GM12872 (cell line): ENCODE data around the gene SEMA6B.

Experiments used
- CTCF ChIP-seq: IDR thresholded peaks from 3 replicates; pipeline ENCODE4 v1.5.1; 2011; ENCODE audit warnings: low read depth, mild to moderate bottlenecking, low read length, moderate library complexity; ENCODE audit not compliant: insufficient read depth

The SEMA6B gene

DNA sequence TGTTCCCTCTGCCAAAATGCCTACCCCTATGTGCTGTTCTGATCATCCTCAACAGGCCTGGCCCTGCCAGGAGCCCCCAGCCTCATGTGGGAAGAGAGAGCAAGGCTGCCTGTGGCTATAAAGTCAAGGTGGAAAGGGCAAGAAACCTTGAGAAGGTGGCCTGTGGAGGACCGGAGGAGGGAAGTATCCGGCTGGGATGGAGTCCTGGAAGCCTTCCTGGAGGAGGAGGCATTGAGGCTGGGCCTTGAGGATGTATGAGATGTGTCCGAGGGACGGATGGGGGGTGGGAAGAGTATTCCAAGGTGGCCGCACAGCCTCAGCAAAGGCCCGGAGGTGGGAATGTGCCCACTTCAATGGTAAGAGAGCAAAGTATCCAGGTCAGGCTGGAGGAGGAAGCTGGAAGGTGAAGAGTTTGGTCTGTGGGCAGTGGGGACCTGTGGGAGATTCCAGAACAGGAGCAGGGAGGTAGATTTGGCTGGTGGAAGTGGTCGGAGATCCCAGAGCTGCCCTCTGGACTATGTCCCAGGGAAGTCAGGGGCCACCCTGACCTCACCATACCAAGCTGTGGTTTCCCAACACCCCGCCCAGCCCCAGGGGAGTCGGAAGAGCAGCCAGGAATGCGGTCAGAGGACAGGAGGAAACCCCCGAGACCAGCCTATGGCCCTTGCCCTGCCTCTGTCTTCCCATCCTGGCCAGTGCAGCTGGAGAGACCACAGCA, 38.2 kb downstream of the SEMA6B start:
- TF ChIP-seq CTCF = no peak

DNA sequence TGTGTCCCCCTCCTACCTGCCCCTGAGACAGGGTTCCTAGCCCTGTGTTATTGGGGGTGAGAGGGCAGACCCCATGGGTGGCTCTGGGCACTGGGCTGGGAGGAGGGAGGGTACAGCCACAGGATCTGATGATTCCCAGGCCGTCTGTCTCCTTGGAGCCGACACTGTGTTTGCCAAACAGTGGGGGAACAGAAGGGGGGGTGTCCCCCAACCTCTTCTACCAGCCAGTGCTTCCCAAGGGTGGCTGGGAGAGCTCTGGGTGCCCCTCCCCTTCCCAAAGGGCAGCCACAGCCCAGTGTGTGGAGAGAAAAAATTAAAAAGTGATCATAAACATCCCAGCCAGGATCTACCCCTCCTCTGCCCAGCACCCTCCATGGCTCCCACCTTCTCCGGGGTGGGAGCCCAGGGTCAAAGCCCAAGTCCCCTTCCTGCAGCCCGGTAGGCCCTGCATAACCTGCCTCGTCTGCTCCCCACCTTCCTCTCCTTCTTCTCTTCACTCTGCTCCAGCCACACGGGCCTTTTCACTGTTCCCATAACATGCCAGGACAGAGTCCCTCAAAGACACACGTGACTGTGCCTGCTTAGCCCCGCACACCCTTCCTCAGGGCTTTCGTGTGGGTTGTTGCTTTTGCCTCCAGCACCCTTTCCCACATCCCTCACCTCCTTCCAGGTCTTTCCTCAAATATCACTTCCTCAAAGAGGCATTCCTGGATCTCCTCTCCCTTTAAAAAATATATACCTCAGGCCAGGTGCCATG, 39.8 kb downstream of the SEMA6B start:
- no peak for TF ChIP-seq CTCF

GRCh38 chr19:4519172-4519496, 40.4 kb downstream of the SEMA6B start:
- no peak for TF ChIP-seq CTCF

DNA sequence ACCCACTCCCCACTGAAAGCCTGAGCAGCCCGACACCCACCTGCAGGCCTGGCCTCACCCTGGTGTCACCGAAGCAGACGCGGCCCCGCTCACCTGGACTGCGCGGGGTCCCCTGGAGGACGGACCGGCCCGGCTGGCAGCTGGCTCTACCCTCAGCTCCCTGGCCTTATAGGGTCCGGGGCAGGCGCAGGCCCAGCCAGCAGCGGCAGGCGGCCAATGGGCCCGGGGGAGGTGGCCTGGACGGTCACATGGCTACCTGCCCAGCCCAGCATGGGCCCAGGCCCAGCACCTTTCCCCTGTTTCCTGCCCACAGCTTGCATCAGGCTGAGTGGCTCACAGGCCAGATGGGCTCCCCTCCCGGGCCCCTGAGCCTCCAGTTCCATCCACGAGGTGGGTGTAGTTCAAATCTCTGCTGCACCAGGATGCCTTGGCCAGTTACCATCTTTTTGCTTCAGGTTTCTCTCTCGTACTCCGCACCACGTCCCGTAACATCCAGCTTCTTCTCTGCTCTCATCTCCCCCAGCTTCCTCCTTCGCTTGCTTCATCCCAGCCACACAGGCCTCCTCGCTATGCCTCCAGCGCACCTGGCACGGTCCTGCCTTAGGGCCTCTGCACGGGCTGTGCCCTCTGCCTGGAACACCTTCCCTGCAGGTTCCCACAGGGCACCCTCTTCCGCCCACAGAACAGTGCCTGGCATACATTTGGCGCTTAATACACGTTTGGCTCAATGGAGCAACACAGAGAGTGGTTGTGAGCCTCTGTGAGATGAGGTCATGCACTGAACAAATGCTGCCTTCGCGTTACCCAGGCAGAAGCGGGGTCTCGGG, 40.9 kb downstream of the SEMA6B start, which contains the start of gene PLIN4:
TSS of gene PLIN4 (minus strand) at position 142 of the 827 bp plus-strand sequence. CDS start 214 bp downstream, outside the sequence.
- TF ChIP-seq CTCF = no peak

GRCh38 chr19:4517451-4518057, 41.9 kb downstream of the SEMA6B start:
- no peak for TF ChIP-seq CTCF

GRCh38 chr19:4516939-4517300, 42.6 kb downstream of the SEMA6B start:
- TF ChIP-seq CTCF = no peak
